Measurements from ENCODE around the gene ZCCHC14.

ZCCHC14 gene

GRCh38 chr16:87474566-87474996, 18.2 kb downstream of the ZCCHC14 start:
- in situ Hi-C loops (cut with MboI; ENCODE audit: low sequenced_read_pairs, unreplicated experiment): no loop called here
- no peak for TF ChIP-seq CTCF (IDR thresholded peaks at IDR 0.05; ENCODE audit: borderline replicate concordance, control extremely low read depth, extremely low read depth, insufficient read depth, missing control alignments)
- no peak for DNase-seq (ENCODE audit: low spot score)

DNA sequence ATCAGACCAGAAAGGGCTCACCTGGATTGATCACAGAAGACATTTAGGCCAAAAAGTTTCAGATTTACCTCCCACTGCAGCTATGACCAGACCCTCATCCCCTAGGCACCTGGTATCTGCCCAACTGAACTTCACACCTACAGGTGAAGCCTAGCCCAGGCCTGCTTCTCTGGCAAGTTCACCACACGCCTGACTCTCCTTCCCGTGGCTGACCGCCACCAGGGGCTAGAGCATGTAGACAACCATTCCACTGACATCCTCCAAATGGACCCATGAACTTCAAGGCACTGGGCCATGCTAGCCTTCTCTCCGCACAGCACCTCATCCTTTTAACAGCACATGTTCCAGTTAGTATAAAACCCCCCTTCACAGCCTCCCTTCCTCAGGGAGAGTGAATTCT, 18.8 kb downstream of the ZCCHC14 start:
- no peak for TF ChIP-seq CTCF (IDR thresholded peaks at IDR 0.05; ENCODE audit: borderline replicate concordance, control extremely low read depth, extremely low read depth, insufficient read depth, missing control alignments)
- in situ Hi-C loops (cut with MboI; ENCODE audit: low sequenced_read_pairs, unreplicated experiment): no loop called here
- no peak for DNase-seq (ENCODE audit: low spot score)

DNA sequence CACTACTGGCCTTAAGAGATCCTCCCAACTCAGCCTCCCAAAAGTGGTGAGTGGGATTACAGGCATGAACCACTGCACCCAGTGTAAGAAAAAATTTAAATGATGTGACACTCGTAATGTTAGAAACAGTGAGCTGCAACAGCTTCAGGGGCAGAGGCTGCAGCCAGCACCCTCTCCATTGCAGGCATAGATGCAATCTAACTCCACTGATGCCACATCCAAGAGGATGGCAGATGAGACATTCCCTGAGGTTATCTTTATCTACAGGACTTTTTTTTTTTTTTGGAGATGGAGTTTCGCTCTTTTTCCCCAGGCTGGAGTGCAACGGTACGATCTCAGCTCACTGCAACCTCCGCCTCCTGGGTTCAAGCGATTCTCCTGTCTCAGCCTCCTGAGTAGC, 19.9 kb downstream of the ZCCHC14 start:
- in situ Hi-C loops (cut with MboI; ENCODE audit: low sequenced_read_pairs, unreplicated experiment): no loop called here
- no peak for DNase-seq (ENCODE audit: low spot score)
- TF ChIP-seq CTCF (IDR thresholded peaks at IDR 0.05; ENCODE audit: borderline replicate concordance, control extremely low read depth, extremely low read depth, insufficient read depth, missing control alignments): no peak

- DNase-seq (ENCODE audit: low spot score): no peak
- no peak for TF ChIP-seq CTCF (IDR thresholded peaks at IDR 0.05; ENCODE audit: borderline replicate concordance, control extremely low read depth, extremely low read depth, insufficient read depth, missing control alignments)
- in situ Hi-C loops (cut with MboI; ENCODE audit: low sequenced_read_pairs, unreplicated experiment): no loop called here
These were observed 20.6 kb downstream of the ZCCHC14 start for GRCh38 chr16:87472142-87472778.

DNA sequence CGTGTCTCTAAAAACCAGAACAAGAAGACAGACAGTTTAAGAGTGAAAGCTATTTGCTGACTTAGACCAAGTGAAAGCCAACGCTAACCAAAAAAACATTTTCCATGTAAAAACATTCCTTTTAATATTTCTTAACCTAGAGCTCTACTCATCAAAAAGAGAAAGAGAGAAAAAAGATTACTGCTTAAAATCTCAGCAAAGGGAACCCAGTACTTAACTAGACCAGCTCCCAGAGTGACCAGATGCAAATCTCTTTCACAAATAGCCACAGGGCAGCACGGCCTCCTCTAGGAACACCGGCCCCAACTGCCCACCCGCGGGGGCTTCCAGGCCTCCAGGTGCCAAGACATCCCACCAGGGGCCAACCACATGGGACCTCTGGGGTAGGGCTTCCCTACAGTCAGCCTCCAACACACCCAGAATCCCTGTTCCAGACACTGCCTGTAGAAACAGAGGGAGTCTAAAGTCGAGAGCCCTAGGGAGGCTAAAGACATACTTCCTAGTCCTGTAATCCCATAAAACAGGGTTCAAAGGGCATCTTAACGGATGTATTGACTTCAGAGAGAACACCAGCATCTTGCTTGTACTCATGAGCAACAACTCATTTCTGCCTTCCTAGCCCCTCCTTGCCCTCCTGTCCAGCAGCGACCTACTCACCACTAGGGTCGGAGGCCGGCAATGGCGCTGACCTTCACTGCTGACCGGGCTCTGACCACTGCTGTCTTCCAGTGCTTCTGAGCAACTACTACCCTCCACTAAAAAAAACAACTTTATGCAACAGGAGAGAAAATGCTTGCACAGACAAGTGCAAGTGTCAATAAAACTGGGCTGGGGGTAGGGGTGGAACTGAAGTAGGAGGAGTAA, 21.3 kb downstream of the ZCCHC14 start:
- in situ Hi-C loops (cut with MboI; ENCODE audit: low sequenced_read_pairs, unreplicated experiment): no loop called here
- no peak for TF ChIP-seq CTCF (IDR thresholded peaks at IDR 0.05; ENCODE audit: borderline replicate concordance, control extremely low read depth, extremely low read depth, insufficient read depth, missing control alignments)
- no peak for DNase-seq (ENCODE audit: low spot score)

- in situ Hi-C loops (cut with MboI; ENCODE audit: low sequenced_read_pairs, unreplicated experiment): no loop called here
- DNase-seq (ENCODE audit: low spot score): no peak
- no peak for TF ChIP-seq CTCF (IDR thresholded peaks at IDR 0.05; ENCODE audit: borderline replicate concordance, control extremely low read depth, extremely low read depth, insufficient read depth, missing control alignments)
These were observed 22.5 kb downstream of the ZCCHC14 start for GRCh38 chr16:87470332-87470731.

All from GM13976 (cell line).